HG03108 (cell line): Measurements from ENCODE around the gene BAIAP2L2.
"Not testable (repeated sequence)": the region's sequence is repeated elsewhere in the genome, so short reads cannot be mapped to it uniquely, and the experiment has no call there.

ENCODE experiments used
- ATAC-seq: cut with Tn5 transposase; IDR thresholded peaks from one replicate; pipeline ENCODE4 v1.9.1; 2021; ENCODE audit warnings: moderate library complexity; ENCODE audit not compliant: unreplicated experiment

Gene BAIAP2L2

GRCh38 chr22:38110008-38110862 is at the start of gene BAIAP2L2:
Gene BAIAP2L2 (minus strand): TSS chr22:38110684. CDS start chr22:38110525, 159 bp downstream.
- no peak for ATAC-seq

GRCh38 chr22:38155703-38156102 is 45.2 kb upstream of the BAIAP2L2 start:
- no peak for ATAC-seq

- ATAC-seq = not testable (repeated sequence)
These were observed 44.1 kb upstream of the BAIAP2L2 start for GRCh38 chr22:38154563-38154915.

GRCh38 chr22:38153821-38154562 is 43.5 kb upstream of the BAIAP2L2 start:
- ATAC-seq = no peak

GRCh38 chr22:38151126-38151500 is 40.6 kb upstream of the BAIAP2L2 start:
- ATAC-seq = no peak

- no peak for ATAC-seq
These were observed 37.8 kb upstream of the BAIAP2L2 start for GRCh38 chr22:38148245-38148644.

- not testable (repeated sequence) for ATAC-seq
These were observed 35.7 kb upstream of the BAIAP2L2 start for GRCh38 chr22:38146166-38146565.

GRCh38 chr22:38144025-38144405 is 33.5 kb upstream of the BAIAP2L2 start:
- no peak for ATAC-seq

GRCh38 chr22:38142606-38143005 is 32.1 kb upstream of the BAIAP2L2 start:
- no peak for ATAC-seq

- ATAC-seq = no peak
These were observed 30.9 kb upstream of the BAIAP2L2 start for GRCh38 chr22:38141217-38141973.

- no peak for ATAC-seq
These were observed 29.4 kb upstream of the BAIAP2L2 start for GRCh38 chr22:38139901-38140300.

- ATAC-seq = no peak
These were observed 28.5 kb upstream of the BAIAP2L2 start for GRCh38 chr22:38138961-38139360.

- ATAC-seq = no peak
These were observed 27.6 kb upstream of the BAIAP2L2 start for GRCh38 chr22:38137876-38138687.

- ATAC-seq = no peak
These were observed 26.1 kb upstream of the BAIAP2L2 start for GRCh38 chr22:38136607-38137006.

GRCh38 chr22:38135133-38135706 is 24.7 kb upstream of the BAIAP2L2 start:
- no peak for ATAC-seq

GRCh38 chr22:38133331-38133730 is 22.8 kb upstream of the BAIAP2L2 start:
- ATAC-seq = no peak

GRCh38 chr22:38132794-38133193 is 22.3 kb upstream of the BAIAP2L2 start:
- no peak for ATAC-seq

- no peak for ATAC-seq
These were observed 21.7 kb upstream of the BAIAP2L2 start for GRCh38 chr22:38132136-38132535.

- ATAC-seq = no peak
These were observed 20.9 kb upstream of the BAIAP2L2 start for GRCh38 chr22:38131399-38131798.

GRCh38 chr22:38129856-38130255 is 19.4 kb upstream of the BAIAP2L2 start:
- ATAC-seq = no peak
